GM20431 (cell line): ENCODE data around the gene ADRA2B.
"Not testable (repeated sequence)": the region's sequence is repeated elsewhere in the genome, so short reads cannot be mapped to it uniquely, and the experiment has no call there.

Experiments used
- in situ Hi-C: fragments of 300-500 bp; cut with MseI, MboI; formaldehyde crosslinking; loops from one replicate; pipeline ENCODE4 v1.15.0; 2020; ENCODE audit warnings: low sequenced_read_pairs; ENCODE audit not compliant: unreplicated experiment

Gene ADRA2B

GRCh38 chr2:96150791-96151594 is 34.6 kb upstream of the ADRA2B start:
- in situ Hi-C loops = no loop called here

GRCh38 chr2:96150007-96150640 is 33.8 kb upstream of the ADRA2B start:
- in situ Hi-C loops = no loop called here

DNA sequence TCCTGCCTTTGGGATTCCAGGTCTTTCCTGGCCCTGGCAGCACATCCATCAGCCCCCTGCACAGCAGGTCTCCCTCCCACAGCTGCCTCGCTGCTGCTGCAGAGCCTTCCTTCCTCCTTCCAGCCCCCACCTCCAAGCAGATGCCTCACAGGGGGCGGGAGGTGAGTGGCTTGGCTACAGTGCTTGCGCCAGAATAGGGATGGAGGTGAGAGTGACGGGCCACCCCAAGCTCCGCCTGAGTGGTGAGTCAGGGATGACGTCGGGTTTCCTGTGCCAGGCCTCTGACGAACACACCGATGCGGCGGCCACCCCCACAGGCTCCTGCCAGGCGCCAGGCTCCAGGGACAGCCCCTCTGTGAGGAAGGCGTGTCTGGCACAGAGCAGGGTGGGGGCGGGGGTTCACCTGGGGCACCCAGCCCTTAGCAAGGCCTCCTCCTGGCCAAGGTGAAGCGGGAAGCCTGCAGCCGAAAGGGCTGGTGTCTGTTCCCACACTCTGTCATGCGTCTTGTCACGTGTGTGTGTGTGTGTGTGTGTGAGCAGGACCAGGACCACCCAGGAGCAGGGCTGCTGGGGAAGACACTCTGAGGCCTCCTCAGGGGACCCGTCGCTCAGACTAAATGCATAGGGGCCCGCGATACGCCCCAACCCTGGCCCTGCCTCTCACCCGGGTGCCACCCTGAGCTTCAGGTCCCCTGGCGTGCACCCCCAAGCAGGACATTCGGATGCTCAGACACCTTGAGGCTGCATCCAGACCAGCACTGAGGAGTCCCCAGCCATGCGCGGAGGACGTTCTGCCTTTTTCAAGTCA is 32.2 kb upstream of the ADRA2B start:
- in situ Hi-C loops = no loop called here

- in situ Hi-C loops = no loop called here
Observed at GRCh38 chr2:96147593-96148201, 31.3 kb upstream of the ADRA2B start.

DNA sequence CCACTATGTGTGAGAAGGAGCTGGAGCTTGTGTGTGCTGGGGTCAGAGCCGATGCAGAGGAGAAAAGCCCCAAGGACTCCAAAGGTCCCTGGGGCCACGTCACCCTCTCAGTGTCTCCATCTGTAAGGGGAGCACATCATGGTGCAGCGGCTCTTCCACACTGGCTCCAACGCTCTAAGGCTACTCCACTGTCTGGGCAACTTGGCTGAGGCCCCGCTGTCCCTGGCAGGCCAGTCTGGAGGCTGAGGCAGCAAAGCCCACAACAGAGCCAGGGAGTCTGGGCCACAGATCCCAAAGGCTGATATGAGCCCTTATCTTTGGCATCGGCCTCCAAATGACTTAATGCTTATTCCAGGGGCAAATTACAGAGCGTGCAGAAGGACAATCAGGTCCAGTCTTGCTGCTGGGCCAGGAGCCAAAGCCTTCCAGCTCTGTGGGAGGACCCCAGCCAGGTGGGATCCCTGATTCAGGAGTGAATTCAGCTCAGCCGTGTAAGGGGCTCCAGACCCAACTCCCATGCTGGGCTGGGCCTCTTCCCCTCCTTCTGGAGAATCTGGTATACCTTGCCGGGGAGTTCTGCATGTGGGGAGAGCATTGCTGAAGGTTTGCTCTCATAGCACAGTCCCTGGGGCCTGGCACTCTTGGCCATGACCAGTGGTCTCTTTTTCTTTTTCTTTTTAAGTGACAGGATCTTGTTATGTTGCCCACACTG is 30.7 kb upstream of the ADRA2B start:
- in situ Hi-C loops = no loop called here

- in situ Hi-C loops = no loop called here
Observed at GRCh38 chr2:96146153-96146880, 29.9 kb upstream of the ADRA2B start.

- in situ Hi-C loops = no loop called here
Observed at GRCh38 chr2:96145848-96146152, 29.4 kb upstream of the ADRA2B start.

DNA sequence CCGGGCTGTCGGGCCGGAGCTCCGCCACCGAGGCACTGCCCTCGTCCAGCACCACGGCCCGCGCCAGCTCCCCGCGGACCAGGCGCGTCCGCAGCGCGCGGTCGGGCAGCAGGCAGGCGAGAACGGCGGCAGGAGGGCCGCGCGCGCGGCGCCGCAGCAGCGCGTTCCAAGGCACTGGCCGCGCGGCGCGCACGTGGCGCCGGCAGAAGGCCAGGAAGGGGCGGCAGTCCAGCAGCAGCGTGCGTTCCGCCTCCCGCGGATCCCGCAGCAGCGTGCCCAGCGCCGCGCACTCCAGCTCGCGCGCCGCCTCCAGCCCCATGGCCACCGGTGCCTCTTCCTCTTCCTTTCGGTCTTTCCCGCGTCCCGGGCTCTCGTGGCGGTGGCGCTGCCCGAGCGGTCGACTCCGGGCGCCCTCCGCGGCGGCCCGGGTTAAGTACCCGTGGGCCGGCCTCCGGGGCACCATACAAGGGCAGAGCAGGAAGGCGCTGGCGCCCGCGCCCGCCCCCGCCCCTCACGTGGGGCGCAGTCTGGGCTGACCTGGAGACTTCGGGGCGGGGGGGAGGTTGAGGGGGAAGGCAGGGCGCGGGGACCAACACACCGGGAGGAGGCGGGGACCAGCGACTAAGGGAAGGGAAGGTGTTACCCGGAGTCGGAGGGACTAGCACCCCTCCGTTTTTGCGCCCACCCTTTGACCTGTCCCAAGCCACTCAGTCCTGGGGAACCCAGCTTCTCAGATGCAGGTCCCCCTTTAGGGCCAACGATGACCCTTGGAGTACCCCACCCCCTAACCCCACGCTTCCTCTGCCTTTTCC is 28.9 kb upstream of the ADRA2B start, which contains the start of gene DUSP2:
DUSP2 (minus strand) TSS at position 405 of the 812 bp plus-strand sequence; CDS start at position 319, 86 bp downstream.
- in situ Hi-C loops = no loop called here

DNA sequence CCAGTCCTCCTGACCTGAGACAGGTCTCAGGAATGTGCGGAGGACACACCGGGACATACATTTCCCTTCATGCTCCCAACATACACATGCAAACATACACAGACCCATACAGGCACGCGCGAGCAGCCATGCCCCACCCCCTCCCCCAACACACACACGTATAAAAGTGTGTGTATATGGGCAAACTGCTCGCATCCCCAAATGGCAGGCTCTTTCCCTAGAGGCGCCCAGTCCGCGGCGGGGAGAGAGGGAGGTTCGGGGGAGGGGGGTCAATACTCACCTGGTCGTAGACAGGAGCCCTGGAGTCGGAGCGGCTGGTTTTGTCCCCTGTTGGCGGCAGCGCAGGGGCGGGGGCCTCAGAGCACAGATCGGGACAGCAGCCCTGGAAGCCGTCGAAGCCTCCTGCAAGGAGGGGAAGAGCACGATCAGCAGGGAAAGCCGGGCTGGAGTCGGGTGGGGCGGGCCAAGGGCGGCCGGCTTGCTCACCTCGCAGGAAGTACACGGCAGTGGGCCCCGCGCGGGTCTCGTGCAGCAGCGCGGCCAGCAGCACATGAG is 28.2 kb upstream of the ADRA2B start:
- in situ Hi-C loops = no loop called here

- in situ Hi-C loops = no loop called here
Observed at GRCh38 chr2:96143848-96144480, 27.6 kb upstream of the ADRA2B start.

DNA sequence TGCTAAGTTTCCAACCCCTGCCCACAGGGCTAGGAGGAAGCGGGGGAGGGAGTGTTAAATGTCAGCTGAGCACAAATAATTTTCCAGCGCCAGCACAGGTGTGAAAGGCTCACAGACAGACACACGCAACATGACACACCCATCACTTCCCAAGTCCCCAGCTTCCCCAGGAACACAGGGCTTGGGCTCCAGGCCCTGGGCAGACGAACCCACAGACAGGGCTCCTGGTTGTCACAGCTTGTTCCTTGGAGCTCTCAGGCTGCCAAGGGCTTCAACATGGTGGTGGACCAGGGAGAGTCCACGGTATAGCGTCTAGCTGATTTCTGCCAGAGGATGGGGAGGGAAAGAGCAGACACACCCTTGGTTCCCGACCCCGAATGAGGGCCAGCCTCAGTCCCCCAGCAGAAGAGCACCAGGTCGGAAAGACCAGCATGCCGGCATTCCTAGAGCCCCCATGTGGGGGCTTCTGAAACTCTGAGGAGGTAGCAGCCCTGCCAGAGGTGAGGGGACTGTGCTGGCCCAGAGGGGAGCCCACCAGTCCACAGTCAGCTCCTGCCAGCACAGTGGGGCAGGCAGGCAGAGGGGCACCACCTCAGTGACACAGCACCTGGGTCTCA is 27.0 kb upstream of the ADRA2B start:
- in situ Hi-C loops = no loop called here

DNA sequence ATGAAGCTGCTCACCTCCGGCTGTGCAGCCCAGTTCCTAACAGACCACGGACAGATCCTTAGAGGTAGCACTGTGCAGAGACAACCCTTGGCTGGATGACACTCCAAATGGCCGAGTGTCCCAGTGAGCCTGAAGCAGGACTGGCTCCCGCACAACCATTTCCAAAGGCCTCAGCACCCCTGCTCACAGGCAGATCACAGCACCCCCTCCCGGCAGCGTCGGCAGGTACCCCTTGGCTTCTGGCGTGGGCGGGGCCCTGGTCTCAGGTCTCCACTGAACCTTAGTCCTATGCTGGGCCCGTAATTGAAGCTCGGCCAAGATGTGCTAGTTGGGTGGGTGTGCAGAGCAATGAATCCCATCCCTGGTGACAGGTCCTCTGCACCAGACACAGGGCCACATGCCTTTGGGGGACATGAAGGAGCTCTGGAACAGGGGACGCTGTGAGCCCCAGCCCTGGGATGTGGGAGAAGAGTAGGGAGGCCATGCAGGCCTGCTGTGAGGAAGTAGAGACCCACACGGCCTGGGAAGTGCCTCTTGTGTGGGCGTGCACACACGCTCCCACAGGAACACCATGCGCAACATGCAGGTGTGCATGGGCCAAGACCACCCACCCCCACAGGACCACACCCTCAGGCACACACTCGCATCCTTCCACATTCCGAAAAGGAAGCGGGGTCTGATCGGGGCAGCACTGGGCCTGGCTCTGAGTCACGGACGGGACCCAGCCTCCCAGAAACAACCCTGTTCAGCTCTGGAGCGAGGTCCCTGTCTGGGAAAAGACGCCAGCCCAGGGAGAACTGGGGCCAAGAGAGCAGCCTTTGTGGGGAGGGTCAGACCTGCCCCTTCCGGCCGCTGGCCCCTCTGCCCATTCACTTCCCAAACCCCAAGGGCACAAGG is 26.1 kb upstream of the ADRA2B start:
- in situ Hi-C loops = no loop called here

DNA sequence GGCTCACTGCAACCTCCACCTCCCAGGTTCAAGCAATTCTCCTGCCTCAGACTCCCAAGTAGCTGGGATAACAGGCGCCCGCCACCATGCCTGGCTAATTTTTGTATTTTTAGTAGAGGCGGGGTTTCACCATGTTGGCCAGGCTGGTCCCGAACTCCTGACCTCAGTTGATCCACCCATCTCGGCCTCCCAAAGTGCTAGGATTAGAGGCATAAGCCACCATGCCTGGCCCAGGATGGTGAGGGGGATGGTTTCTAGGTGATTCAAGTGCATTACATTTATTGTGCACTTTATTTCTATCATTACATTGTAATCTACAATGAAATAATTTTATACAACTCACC is 25.2 kb upstream of the ADRA2B start:
- in situ Hi-C loops = not testable (repeated sequence)

- in situ Hi-C loops = no loop called here
Observed at GRCh38 chr2:96140941-96141623, 24.7 kb upstream of the ADRA2B start.

DNA sequence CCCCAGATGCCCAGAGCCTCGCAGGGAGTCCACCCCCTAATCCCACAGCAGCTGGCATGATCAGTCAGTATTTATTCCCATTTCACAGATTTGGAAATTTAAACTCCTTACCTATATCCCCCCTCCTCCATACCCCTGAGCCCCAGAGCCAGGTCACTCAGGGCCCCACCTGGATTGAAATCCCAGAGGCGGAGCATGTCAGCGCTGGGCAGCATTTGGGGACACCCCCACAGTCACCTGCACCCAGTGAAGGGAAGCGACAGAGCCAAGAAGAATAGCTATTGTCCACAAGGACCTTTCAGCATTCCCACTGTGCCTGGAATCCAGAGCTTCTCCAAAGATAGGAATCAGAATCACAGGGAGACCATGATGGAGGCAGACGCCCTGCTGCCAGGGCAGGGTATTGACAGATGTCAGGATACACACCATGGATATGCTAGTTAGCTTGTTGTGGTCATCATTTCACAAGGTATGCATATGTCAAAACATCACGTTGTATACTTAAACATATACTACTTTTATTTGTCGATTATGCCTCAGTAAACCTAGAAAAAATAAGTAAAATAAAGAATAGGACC is 22.9 kb upstream of the ADRA2B start:
- in situ Hi-C loops = loop anchor here (10.0 kb wide), 1 partner anchor 46 kb away; no protein-coding TSS in a partner anchor
